ENCODE results near the gene SLC22A1. TPM values are rescaled to one million over a fixed set of nuclear protein-coding genes. Genes with fewer than 3 reads are reported as not detected.

Gene SLC22A1
- total RNA-seq, 1 experiment from 2014 or later, result 1.2 TPM

DNA sequence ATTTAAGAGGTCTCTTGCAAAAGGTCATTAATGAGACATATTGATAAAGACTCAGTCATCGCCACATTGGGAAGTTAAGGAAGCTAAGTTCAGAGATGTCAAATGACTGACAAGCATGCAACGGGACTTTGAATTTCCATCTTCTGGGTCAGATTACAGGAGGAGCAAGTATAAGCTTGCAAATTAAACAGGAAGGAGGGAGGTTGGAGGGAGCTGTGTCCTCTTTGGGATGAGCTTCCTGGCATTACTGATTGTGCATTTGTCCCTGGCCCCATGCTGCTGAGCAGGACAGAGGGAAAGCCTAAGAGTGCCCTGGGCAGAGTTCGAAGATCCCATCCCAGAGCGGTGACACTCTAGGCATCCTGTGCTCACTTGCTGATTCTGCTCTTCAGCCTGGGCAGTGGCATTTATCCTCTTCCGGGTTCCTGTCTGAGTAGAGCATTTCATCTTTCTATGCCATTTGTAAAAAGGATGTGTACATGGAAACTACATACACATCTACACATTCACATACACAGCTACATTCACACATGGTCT is 40.5 kb downstream of the SLC22A1 start:
- Mint-ChIP-seq H3K4me1 (peaks cover 23% of the 10 kb centered on the region), H3K4me3 (no peak overlapping the region), H3K9me3 (peaks cover 11% of the 10 kb centered on the region), H3K27me3 (ENCODE audit: low read depth) (no peaks in the 10 kb centered on the region; the same call in 1 of the 2 replicates), H3K27ac (no peak overlapping the region), H3K36me3 (peaks cover 6% of the 10 kb centered on the region)
- no peak for TF ChIP-seq ATF1 (CRISPR knock-in tag; IDR thresholded peaks at IDR 0.05)
- TF ChIP-seq ZNF121 (CRISPR knock-in tag; IDR thresholded peaks at IDR 0.05), result 0 out of 2 replicates have a peak, but pooled peaks have one; percentile 40
- ATAC-seq, result no peak; the same call in 1 of the 2 replicates
- POLR2A ChIA-PET, result no interaction called here
- CTCF ChIA-PET, result interaction anchor here (1.0 to 2.7 kb wide), 3 partner anchors 24 to 206 kb away, joined by 3 to 11 read pairs (median 3); no protein-coding TSS in a partner anchor
- DNase-seq (ENCODE audit: low spot score), result no peak

GRCh38 chr6:160163425-160163824 is 41.8 kb downstream of the SLC22A1 start:
- no peak overlapping the region for H3K4me3 Mint-ChIP-seq
- ATAC-seq (no peak), DNase-seq (ENCODE audit: low spot score) (no peak)
- CTCF ChIA-PET, result interaction anchor here (2.7 kb wide), 1 partner anchor 25 kb away, joined by 11 read pairs; no protein-coding TSS in a partner anchor
- TF ChIP-seq FOXJ3 (CRISPR knock-in tag; IDR thresholded peaks at IDR 0.05; ENCODE audit: borderline replicate concordance) (no peak), ZNF219 (CRISPR knock-in tag; IDR thresholded peaks at IDR 0.05; ENCODE audit: borderline replicate concordance) (no peak), FOXP1 (CRISPR knock-in tag; IDR thresholded peaks at IDR 0.05; ENCODE audit: borderline replicate concordance) (no peak), NFYB (CRISPR knock-in tag; conservative IDR thresholded peaks at IDR 0.05; ENCODE audit: low read depth) (no peak), ESRRA (CRISPR knock-in tag; IDR thresholded peaks at IDR 0.05; ENCODE audit: borderline replicate concordance) (no peak), IRF1 (CRISPR knock-in tag; IDR thresholded peaks at IDR 0.05) (no peak), ZNF396 (CRISPR knock-in tag; IDR thresholded peaks at IDR 0.05; ENCODE audit: borderline replicate concordance) (no peak), JAZF1 (CRISPR knock-in tag; IDR thresholded peaks at IDR 0.05) (no peak), NR1H2 (CRISPR knock-in tag; IDR thresholded peaks at IDR 0.05) (no peak), ZNF416 (CRISPR knock-in tag; IDR thresholded peaks at IDR 0.05) (no peak)
- TF ChIP-seq, protein P1, sequence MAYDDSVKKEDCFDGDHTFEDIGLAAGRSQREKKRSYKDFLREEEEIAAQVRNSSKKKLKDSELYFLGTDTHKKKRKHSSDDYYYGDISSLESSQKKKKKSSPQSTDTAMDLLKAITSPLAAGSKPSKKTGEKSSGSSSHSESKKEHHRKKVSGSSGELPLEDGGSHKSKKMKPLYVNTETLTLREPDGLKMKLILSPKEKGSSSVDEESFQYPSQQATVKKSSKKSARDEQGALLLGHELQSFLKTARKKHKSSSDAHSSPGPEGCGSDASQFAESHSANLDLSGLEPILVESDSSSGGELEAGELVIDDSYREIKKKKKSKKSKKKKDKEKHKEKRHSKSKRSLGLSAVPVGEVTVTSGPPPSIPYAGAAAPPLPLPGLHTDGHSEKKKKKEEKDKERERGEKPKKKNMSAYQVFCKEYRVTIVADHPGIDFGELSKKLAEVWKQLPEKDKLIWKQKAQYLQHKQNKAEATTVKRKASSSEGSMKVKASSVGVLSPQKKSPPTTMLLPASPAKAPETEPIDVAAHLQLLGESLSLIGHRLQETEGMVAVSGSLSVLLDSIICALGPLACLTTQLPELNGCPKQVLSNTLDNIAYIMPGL (CRISPR knock-in tag; IDR thresholded peaks at IDR 0.05), result no peak
- TF ChIP-seq, protein P2, sequence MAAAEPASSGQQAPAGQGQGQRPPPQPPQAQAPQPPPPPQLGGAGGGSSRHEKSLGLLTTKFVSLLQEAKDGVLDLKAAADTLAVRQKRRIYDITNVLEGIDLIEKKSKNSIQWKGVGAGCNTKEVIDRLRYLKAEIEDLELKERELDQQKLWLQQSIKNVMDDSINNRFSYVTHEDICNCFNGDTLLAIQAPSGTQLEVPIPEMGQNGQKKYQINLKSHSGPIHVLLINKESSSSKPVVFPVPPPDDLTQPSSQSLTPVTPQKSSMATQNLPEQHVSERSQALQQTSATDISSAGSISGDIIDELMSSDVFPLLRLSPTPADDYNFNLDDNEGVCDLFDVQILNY (CRISPR knock-in tag; IDR thresholded peaks at IDR 0.05), result no peak
- TF ChIP-seq, protein P3, sequence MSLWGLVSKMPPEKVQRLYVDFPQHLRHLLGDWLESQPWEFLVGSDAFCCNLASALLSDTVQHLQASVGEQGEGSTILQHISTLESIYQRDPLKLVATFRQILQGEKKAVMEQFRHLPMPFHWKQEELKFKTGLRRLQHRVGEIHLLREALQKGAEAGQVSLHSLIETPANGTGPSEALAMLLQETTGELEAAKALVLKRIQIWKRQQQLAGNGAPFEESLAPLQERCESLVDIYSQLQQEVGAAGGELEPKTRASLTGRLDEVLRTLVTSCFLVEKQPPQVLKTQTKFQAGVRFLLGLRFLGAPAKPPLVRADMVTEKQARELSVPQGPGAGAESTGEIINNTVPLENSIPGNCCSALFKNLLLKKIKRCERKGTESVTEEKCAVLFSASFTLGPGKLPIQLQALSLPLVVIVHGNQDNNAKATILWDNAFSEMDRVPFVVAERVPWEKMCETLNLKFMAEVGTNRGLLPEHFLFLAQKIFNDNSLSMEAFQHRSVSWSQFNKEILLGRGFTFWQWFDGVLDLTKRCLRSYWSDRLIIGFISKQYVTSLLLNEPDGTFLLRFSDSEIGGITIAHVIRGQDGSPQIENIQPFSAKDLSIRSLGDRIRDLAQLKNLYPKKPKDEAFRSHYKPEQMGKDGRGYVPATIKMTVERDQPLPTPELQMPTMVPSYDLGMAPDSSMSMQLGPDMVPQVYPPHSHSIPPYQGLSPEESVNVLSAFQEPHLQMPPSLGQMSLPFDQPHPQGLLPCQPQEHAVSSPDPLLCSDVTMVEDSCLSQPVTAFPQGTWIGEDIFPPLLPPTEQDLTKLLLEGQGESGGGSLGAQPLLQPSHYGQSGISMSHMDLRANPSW (CRISPR knock-in tag; conservative IDR thresholded peaks at IDR 0.05; ENCODE audit: low read depth), result no peak
- TF ChIP-seq, protein P4, sequence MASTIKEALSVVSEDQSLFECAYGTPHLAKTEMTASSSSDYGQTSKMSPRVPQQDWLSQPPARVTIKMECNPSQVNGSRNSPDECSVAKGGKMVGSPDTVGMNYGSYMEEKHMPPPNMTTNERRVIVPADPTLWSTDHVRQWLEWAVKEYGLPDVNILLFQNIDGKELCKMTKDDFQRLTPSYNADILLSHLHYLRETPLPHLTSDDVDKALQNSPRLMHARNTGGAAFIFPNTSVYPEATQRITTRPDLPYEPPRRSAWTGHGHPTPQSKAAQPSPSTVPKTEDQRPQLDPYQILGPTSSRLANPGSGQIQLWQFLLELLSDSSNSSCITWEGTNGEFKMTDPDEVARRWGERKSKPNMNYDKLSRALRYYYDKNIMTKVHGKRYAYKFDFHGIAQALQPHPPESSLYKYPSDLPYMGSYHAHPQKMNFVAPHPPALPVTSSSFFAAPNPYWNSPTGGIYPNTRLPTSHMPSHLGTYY (CRISPR knock-in tag; IDR thresholded peaks at IDR 0.05), result no peak
- TF ChIP-seq, protein P5, sequence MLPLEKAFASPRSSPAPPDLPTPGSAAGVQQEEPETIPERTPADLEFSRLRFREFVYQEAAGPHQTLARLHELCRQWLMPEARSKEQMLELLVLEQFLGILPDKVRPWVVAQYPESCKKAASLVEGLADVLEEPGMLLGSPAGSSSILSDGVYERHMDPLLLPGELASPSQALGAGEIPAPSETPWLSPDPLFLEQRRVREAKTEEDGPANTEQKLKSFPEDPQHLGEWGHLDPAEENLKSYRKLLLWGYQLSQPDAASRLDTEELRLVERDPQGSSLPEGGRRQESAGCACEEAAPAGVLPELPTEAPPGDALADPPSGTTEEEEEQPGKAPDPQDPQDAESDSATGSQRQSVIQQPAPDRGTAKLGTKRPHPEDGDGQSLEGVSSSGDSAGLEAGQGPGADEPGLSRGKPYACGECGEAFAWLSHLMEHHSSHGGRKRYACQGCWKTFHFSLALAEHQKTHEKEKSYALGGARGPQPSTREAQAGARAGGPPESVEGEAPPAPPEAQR (CRISPR knock-in tag; IDR thresholded peaks at IDR 0.05), result no peak
- TF ChIP-seq, protein P6, sequence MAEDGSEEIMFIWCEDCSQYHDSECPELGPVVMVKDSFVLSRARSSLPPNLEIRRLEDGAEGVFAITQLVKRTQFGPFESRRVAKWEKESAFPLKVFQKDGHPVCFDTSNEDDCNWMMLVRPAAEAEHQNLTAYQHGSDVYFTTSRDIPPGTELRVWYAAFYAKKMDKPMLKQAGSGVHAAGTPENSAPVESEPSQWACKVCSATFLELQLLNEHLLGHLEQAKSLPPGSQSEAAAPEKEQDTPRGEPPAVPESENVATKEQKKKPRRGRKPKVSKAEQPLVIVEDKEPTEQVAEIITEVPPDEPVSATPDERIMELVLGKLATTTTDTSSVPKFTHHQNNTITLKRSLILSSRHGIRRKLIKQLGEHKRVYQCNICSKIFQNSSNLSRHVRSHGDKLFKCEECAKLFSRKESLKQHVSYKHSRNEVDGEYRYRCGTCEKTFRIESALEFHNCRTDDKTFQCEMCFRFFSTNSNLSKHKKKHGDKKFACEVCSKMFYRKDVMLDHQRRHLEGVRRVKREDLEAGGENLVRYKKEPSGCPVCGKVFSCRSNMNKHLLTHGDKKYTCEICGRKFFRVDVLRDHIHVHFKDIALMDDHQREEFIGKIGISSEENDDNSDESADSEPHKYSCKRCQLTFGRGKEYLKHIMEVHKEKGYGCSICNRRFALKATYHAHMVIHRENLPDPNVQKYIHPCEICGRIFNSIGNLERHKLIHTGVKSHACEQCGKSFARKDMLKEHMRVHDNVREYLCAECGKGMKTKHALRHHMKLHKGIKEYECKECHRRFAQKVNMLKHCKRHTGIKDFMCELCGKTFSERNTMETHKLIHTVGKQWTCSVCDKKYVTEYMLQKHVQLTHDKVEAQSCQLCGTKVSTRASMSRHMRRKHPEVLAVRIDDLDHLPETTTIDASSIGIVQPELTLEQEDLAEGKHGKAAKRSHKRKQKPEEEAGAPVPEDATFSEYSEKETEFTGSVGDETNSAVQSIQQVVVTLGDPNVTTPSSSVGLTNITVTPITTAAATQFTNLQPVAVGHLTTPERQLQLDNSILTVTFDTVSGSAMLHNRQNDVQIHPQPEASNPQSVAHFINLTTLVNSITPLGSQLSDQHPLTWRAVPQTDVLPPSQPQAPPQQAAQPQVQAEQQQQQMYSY (CRISPR knock-in tag; IDR thresholded peaks at IDR 0.05), result no peak
- TF ChIP-seq, protein P7, sequence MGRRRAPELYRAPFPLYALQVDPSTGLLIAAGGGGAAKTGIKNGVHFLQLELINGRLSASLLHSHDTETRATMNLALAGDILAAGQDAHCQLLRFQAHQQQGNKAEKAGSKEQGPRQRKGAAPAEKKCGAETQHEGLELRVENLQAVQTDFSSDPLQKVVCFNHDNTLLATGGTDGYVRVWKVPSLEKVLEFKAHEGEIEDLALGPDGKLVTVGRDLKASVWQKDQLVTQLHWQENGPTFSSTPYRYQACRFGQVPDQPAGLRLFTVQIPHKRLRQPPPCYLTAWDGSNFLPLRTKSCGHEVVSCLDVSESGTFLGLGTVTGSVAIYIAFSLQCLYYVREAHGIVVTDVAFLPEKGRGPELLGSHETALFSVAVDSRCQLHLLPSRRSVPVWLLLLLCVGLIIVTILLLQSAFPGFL (CRISPR knock-in tag; IDR thresholded peaks at IDR 0.05; ENCODE audit: borderline replicate concordance), result no peak
- H3K36me3 Mint-ChIP-seq, result peaks cover 6% of the 10 kb centered on the region
- no peak overlapping the region for H3K27ac Mint-ChIP-seq
- H3K27me3 Mint-ChIP-seq (ENCODE audit: low read depth), result no peaks in the 10 kb centered on the region; the same call in 1 of the 2 replicates
- H3K4me1 Mint-ChIP-seq, result peaks cover 23% of the 10 kb centered on the region
- peaks cover 17% of the 10 kb centered on the region for H3K9me3 Mint-ChIP-seq
- POLR2A ChIA-PET, result no interaction called here
